IMR-90 (cell line): Measurements from ENCODE around the gene PALM. TPM values are rescaled to one million over a fixed set of nuclear protein-coding genes. Genes with fewer than 3 reads are reported as not detected.

Experiments used
- ATAC-seq: fragments of 200-7000 bp; cut with Tn5 transposase; 2 replicates; pipeline ENCODE4 v1.9.1; 2020; ENCODE audit warnings: low read depth, mild to moderate bottlenecking, moderate library complexity
- BruUV-seq: library from RNA; stranded (reverse); fragments of 400-500 nt; replicated peaks from 2 replicates; lab custom pipeline; 2021; lab: Mats Ljungman, UMichigan
- CTCF ChIA-PET: fragments of 300-600 bp; formaldehyde crosslinking; extraction: SDS; loops from one replicate; lab custom pipeline; 2021; ENCODE audit warnings: antibody characterized with exemption; lab: Yijun Ruan, JAX
- POLR2A ChIA-PET: fragments of 300-600 bp; sonication (Branson Sonifier 250); formaldehyde crosslinking; loops from one replicate; lab custom pipeline; 2022; ENCODE audit warnings: antibody characterized with exemption; ENCODE audit not compliant: unreplicated experiment; lab: Charles Lee
- DNase-seq: peaks from one replicate; pipeline ENCODE4 v3.0.0; 2013
- H2AFZ ChIP-seq: replicated peaks from 2 replicates; pipeline ENCODE3; 2013; ENCODE audit warnings: low read length, mild to moderate bottlenecking; ENCODE audit not compliant: poor library complexity
- H2AK5ac ChIP-seq: 2 replicates; pipeline ENCODE4 v1.6.1; 2013; ENCODE audit warnings: low read depth, low read length, inconsistent platforms
- H2AK9ac ChIP-seq: replicated peaks from 2 replicates; pipeline ENCODE3; 2013; ENCODE audit warnings: mild to moderate bottlenecking, low read depth, low read length, moderate library complexity; ENCODE audit not compliant: poor library complexity
- H2BK120ac ChIP-seq: 2 replicates; pipeline ENCODE4 v1.6.1; 2013; ENCODE audit warnings: low read depth, low read length, inconsistent platforms
- H2BK15ac ChIP-seq: 3 replicates; pipeline ENCODE4 v1.6.1; 2013; ENCODE audit warnings: low read depth, low read length, inconsistent platforms
- H2BK20ac ChIP-seq: 2 replicates; pipeline ENCODE4 v1.6.1; 2013; ENCODE audit warnings: low read depth, mild to moderate bottlenecking, inconsistent platforms, low read length, moderate library complexity
- H2BK5ac ChIP-seq: 2 replicates; pipeline ENCODE4 v1.6.1; 2013; ENCODE audit warnings: mild to moderate bottlenecking, low read depth, low read length, inconsistent platforms; ENCODE audit not compliant: poor library complexity, severe bottlenecking
- H3K14ac ChIP-seq: replicated peaks from 2 replicates; pipeline ENCODE4 v1.6.1; 2013; ENCODE audit warnings: low read depth, low read length, inconsistent platforms
- H3K18ac ChIP-seq: 2 replicates; pipeline ENCODE4 v1.6.1; 2013; ENCODE audit warnings: low read depth, low read length, control low read depth
- H3K23ac ChIP-seq: 2 replicates; pipeline ENCODE4 v1.6.1; 2013; ENCODE audit warnings: low read depth, low read length, inconsistent platforms
- H3K27ac ChIP-seq: 2 replicates; pipeline ENCODE4 v1.5.1; 2013; ENCODE audit warnings: mild to moderate bottlenecking, control low read depth, low read length; ENCODE audit not compliant: insufficient read depth
- H3K27me3 ChIP-seq: 2 replicates; pipeline ENCODE4 v1.6.1; 2013; ENCODE audit warnings: low read length; ENCODE audit not compliant: control insufficient read depth, insufficient read depth
- H3K36me3 ChIP-seq: 2 replicates; pipeline ENCODE4 v1.6.1; 2013; ENCODE audit warnings: low read length, mixed read lengths; ENCODE audit not compliant: control insufficient read depth, insufficient read depth
- H3K4ac ChIP-seq: 2 replicates; pipeline ENCODE4 v1.6.1; 2013; ENCODE audit warnings: low read depth, low read length, inconsistent platforms
- H3K4me1 ChIP-seq: 2 replicates; pipeline ENCODE4 v1.6.1; 2013; ENCODE audit warnings: low read length, mixed read lengths; ENCODE audit not compliant: control insufficient read depth, insufficient read depth
- H3K4me2 ChIP-seq: 2 replicates; pipeline ENCODE4 v1.6.1; 2013; ENCODE audit warnings: low read depth, mild to moderate bottlenecking, control low read depth, low read length, moderate library complexity
- H3K4me3 ChIP-seq: 2 replicates; pipeline ENCODE4 v1.5.1; 2013; ENCODE audit warnings: low read depth, mild to moderate bottlenecking, control low read depth, low read length, moderate library complexity; ENCODE audit not compliant: insufficient read depth
- H3K56ac ChIP-seq: 2 replicates; pipeline ENCODE4 v1.6.1; 2013; ENCODE audit warnings: low read length, inconsistent platforms; ENCODE audit not compliant: insufficient read depth; ENCODE audit errors: extremely low read depth
- H3K79me1 ChIP-seq, 2 experiments: 2 replicates each; pipeline ENCODE4 v1.6.1; 2013; ENCODE audit warnings: low read length in 2 of 2, inconsistent platforms in 1 of 2, low read depth in 1 of 2
- H3K9ac ChIP-seq: 2 replicates; pipeline ENCODE4 v1.6.1; 2013; ENCODE audit warnings: low read depth, low read length, control low read depth
- H3K9me1 ChIP-seq: 2 replicates; pipeline ENCODE4 v1.6.1; 2013; ENCODE audit warnings: low read length, inconsistent platforms; ENCODE audit not compliant: insufficient read depth
- H3K9me3 ChIP-seq: 2 replicates; pipeline ENCODE4 v1.6.1; 2013; ENCODE audit warnings: low read length; ENCODE audit not compliant: control insufficient read depth, insufficient read depth
- H4K20me1 ChIP-seq: 2 replicates; pipeline ENCODE4 v1.6.1; 2013; ENCODE audit warnings: low read length, inconsistent platforms; ENCODE audit not compliant: insufficient read depth
- H4K5ac ChIP-seq: 2 replicates; pipeline ENCODE4 v1.6.1; 2013; ENCODE audit warnings: mild to moderate bottlenecking, low read depth, low read length, control low read depth
- H4K8ac ChIP-seq, 2 experiments: 2 replicates each; pipeline ENCODE4 v1.6.1; 2013; ENCODE audit warnings: low read depth in 2 of 2, low read length in 2 of 2, control low read depth in 1 of 2, inconsistent platforms in 1 of 2
- H4K91ac ChIP-seq: 2 replicates; pipeline ENCODE4 v1.6.1; 2013; ENCODE audit warnings: low read depth, low read length, inconsistent platforms; ENCODE audit not compliant: insufficient read depth
- BHLHE40 ChIP-seq: fragments of 150-350 bp; IDR thresholded peaks from 2 replicates; pipeline ENCODE4 v1.6.1; 2016; ENCODE audit warnings: mild to moderate bottlenecking, low read depth, low read length
- CEBPB ChIP-seq: IDR thresholded peaks from 2 replicates; pipeline ENCODE4 v1.6.1; 2012; ENCODE audit warnings: low read depth, low read length, improper control_type of control experiment
- CHD1 ChIP-seq: IDR thresholded peaks from 2 replicates; pipeline ENCODE4 v1.6.1; 2012; ENCODE audit warnings: low read depth, low read length, improper control_type of control experiment
- FOS ChIP-seq: fragments of 150-350 bp; IDR thresholded peaks from 2 replicates; pipeline ENCODE4 v1.6.1; 2016; ENCODE audit warnings: low read depth, low read length
- MAFK ChIP-seq: IDR thresholded peaks from 2 replicates; pipeline ENCODE4 v1.6.1; 2012; ENCODE audit warnings: low read depth, low read length, improper control_type of control experiment
- MAZ ChIP-seq: IDR thresholded peaks from 2 replicates; pipeline ENCODE4 v1.6.1; 2012; ENCODE audit warnings: low read depth, mild to moderate bottlenecking, low read length, improper control_type of control experiment, moderate library complexity, borderline replicate concordance
- MXI1 ChIP-seq: IDR thresholded peaks from 2 replicates; pipeline ENCODE4 v1.6.1; 2012; ENCODE audit warnings: low read depth, mild to moderate bottlenecking, low read length, moderate library complexity, borderline replicate concordance
- NFE2L2 ChIP-seq: fragments of 150-350 bp; IDR thresholded peaks from 2 replicates; pipeline ENCODE4 v1.6.1; 2016; ENCODE audit warnings: low read depth, mild to moderate bottlenecking, low read length
- POLR2A ChIP-seq: IDR thresholded peaks from 2 replicates; pipeline ENCODE4 v1.6.1; 2012; ENCODE audit warnings: mild to moderate bottlenecking, low read depth, low read length
- RAD21 ChIP-seq: IDR thresholded peaks from 2 replicates; pipeline ENCODE4 v1.6.1; 2012; ENCODE audit warnings: low read length, improper control_type of control experiment
- RCOR1 ChIP-seq: IDR thresholded peaks from 2 replicates; pipeline ENCODE4 v1.6.1; 2012; ENCODE audit warnings: mild to moderate bottlenecking, low read length, improper control_type of control experiment; ENCODE audit not compliant: insufficient replicate concordance
- RFX5 ChIP-seq: IDR thresholded peaks from 2 replicates; pipeline ENCODE4 v1.8.0; 2012; ENCODE audit warnings: low read depth, mild to moderate bottlenecking, low read length, moderate library complexity
- SMC3 ChIP-seq: fragments of 150-350 bp; IDR thresholded peaks from 2 replicates; pipeline ENCODE4 v1.6.1; 2016; ENCODE audit warnings: low read depth, mild to moderate bottlenecking, antibody characterized with exemption, low read length, moderate library complexity
- WGBS, 2 experiments: methylation state at CpG; one replicate each; pipeline versions ENCODE4 v1.1.5 to v1.1.7; 2013; ENCODE audit warnings: missing lambda C conversion rate in 2 of 2; ENCODE audit not compliant: insufficient read length in 1 of 2; ENCODE audit errors: extremely low coverage in 2 of 2; 5-methylcytosine and 5-hydroxymethylcytosine counted together
- dilution Hi-C: fragments of 300-500 bp; cut with HindIII; formaldehyde crosslinking; loops from one replicate; pipeline ENCODE4 v1.14.3; 2018; ENCODE audit warnings: low sequenced_read_pairs; ENCODE audit not compliant: unreplicated experiment
- in situ Hi-C: fragments of 300-500 bp; cut with MboI; formaldehyde crosslinking; loops from 3 replicates; pipeline ENCODE4 v1.14.3; 2019; ENCODE audit warnings: low sequenced_read_pairs, inconsistent platforms, mixed read lengths
- intact Hi-C: fragments of 100-400 bp; cut with micrococcal nuclease; formaldehyde crosslinking; loops from 2 replicates; pipeline ENCODE4 v1.10.0; 2022
- polyA plus RNA-seq, 3 experiments: library from polyadenylated mRNA; depleted of rRNA; stranded (reverse); fragments of >200 nt; gene quantifications; 2 replicates each; pipeline ENCODE4 v1.2.3, GENCODE V29; 2012; ENCODE audit warnings: low replicate concordance in 1 of 3
- total RNA-seq: library from RNA; depleted of rRNA; stranded (reverse); fragments of >200 nt; gene quantifications from 2 replicates; pipeline ENCODE4 v1.2.3, GENCODE V29; 2012
- TF ChIP-seq, protein P1 (sequence below): fragments of 150-350 bp; IDR thresholded peaks from 2 replicates; pipeline ENCODE4 v1.6.1; 2016; ENCODE audit warnings: low read depth, mild to moderate bottlenecking, low read length, moderate library complexity, borderline replicate concordance
- TF ChIP-seq, protein P2 (sequence below): conservative IDR thresholded peaks from 2 replicates; pipeline ENCODE4 v1.5.1; 2012; ENCODE audit warnings: mild to moderate bottlenecking, low read depth, low read length, improper control_type of control experiment
- TF ChIP-seq, protein P3 (sequence below): fragments of 150-350 bp; IDR thresholded peaks from 2 replicates; pipeline ENCODE4 v1.6.1; 2017; ENCODE audit warnings: mild to moderate bottlenecking, antibody characterized with exemption, low read length, low read depth

Gene PALM
- total and polyA plus RNA-seq, 2 of the 4 experiments (the other 2 are of a cell fraction): 2.2 to 7.4 TPM

DNA sequence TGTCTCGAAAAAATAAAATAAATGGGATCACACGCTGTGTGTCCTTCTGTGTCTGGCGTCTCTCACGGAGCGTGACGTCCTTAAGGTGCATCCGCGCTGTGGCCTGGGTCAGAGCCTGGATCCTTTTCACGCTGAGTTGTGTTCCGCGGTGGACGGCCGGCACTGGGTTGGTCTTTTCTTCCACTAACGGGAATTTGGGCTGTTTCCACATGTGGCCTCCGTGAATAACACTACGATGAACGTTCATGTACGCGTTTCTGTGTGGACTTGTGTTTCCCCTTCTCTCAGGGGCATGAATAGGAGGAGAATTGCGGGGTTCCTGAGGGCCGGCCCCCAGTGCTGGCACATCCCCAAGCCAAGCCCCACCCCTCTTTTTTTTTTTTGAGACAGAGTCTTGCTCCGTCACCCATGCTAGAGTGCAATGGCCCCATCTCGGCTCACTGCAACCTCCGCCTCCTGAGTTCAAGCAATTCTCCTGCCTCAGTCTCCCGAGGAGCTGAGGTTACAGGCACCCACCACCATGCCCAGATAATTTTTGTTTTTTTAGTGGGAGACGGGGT lies 82.4 kb downstream of the PALM start:
- no peak for TF ChIP-seq MXI1
- TF ChIP-seq, protein P1, sequence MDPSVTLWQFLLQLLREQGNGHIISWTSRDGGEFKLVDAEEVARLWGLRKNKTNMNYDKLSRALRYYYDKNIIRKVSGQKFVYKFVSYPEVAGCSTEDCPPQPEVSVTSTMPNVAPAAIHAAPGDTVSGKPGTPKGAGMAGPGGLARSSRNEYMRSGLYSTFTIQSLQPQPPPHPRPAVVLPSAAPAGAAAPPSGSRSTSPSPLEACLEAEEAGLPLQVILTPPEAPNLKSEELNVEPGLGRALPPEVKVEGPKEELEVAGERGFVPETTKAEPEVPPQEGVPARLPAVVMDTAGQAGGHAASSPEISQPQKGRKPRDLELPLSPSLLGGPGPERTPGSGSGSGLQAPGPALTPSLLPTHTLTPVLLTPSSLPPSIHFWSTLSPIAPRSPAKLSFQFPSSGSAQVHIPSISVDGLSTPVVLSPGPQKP: no peak
- TF ChIP-seq RCOR1: no peak
- no peak for TF ChIP-seq MAZ
- no peak for TF ChIP-seq SMC3
- TF ChIP-seq MAFK: no peak
- TF ChIP-seq POLR2A: no peak
- no peak for TF ChIP-seq CHD1
- no peak for TF ChIP-seq RFX5
- no peak for TF ChIP-seq NFE2L2
- TF ChIP-seq BHLHE40: no peak
- TF ChIP-seq RAD21: no peak
- TF ChIP-seq, protein P2, sequence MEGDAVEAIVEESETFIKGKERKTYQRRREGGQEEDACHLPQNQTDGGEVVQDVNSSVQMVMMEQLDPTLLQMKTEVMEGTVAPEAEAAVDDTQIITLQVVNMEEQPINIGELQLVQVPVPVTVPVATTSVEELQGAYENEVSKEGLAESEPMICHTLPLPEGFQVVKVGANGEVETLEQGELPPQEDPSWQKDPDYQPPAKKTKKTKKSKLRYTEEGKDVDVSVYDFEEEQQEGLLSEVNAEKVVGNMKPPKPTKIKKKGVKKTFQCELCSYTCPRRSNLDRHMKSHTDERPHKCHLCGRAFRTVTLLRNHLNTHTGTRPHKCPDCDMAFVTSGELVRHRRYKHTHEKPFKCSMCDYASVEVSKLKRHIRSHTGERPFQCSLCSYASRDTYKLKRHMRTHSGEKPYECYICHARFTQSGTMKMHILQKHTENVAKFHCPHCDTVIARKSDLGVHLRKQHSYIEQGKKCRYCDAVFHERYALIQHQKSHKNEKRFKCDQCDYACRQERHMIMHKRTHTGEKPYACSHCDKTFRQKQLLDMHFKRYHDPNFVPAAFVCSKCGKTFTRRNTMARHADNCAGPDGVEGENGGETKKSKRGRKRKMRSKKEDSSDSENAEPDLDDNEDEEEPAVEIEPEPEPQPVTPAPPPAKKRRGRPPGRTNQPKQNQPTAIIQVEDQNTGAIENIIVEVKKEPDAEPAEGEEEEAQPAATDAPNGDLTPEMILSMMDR: no peak
- TF ChIP-seq CEBPB: no peak
- TF ChIP-seq, protein P3, sequence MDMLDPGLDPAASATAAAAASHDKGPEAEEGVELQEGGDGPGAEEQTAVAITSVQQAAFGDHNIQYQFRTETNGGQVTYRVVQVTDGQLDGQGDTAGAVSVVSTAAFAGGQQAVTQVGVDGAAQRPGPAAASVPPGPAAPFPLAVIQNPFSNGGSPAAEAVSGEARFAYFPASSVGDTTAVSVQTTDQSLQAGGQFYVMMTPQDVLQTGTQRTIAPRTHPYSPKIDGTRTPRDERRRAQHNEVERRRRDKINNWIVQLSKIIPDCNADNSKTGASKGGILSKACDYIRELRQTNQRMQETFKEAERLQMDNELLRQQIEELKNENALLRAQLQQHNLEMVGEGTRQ: no peak
- no peak for TF ChIP-seq FOS
- Histone ChIP-seq H3K18ac (no peak overlapping the region), H2AFZ (peak overlapping the region; percentile 32), H2AK9ac (no peak overlapping the region), H4K91ac (no peak overlapping the region), H4K20me1 (no peaks in the 10 kb centered on the region), H2BK15ac (no peak overlapping the region), H4K8ac (no peak overlapping the region), H4K5ac (no peak overlapping the region), H3K9me1 (no peaks in the 10 kb centered on the region), H2BK120ac (no peak overlapping the region), H2BK20ac (no peak overlapping the region), H3K4me3 (no peak overlapping the region), H3K4me2 (no peak overlapping the region), H3K79me1 (peaks cover 0 to 2% of the 10 kb centered on the region in 2 experiments; a peak in 1 of 4 replicates), H3K27me3 (no peaks in the 10 kb centered on the region), H2BK5ac (no peak overlapping the region), H3K9ac (no peak overlapping the region), H3K23ac (no peak overlapping the region), H3K9me3 (no peaks in the 10 kb centered on the region), H3K4me1 (peaks cover 2% of the 10 kb centered on the region; the same call in 1 of the 2 replicates), H3K27ac (no peak overlapping the region), H2AK5ac (no peak overlapping the region), H3K4ac (no peak overlapping the region), H3K14ac (no peak overlapping the region), H3K36me3 (no peaks in the 10 kb centered on the region), H3K56ac (no peak overlapping the region; the same call in 1 of the 2 replicates)
- in situ Hi-C loops: no loop called here
- DNase-seq (no peak), ATAC-seq (no peak)
- ChIA-PET POLR2A (no interaction called here), CTCF (no interaction called here)
- BruUV-seq: no TSS peak
- intact Hi-C loops: no loop called here
- dilution Hi-C loops: no loop called here
- 92% methylated on average over 9 of the region's 26 CpGs; no CpG with 5 or more reads in 1 of the 2 experiments for WGBS, 2 experiments
